ENCODE measurements around the gene DAAM2.
A peak's percentile ranks its signal among the peaks of the same experiment; 100 is the strongest.

DAAM2 gene

DNA sequence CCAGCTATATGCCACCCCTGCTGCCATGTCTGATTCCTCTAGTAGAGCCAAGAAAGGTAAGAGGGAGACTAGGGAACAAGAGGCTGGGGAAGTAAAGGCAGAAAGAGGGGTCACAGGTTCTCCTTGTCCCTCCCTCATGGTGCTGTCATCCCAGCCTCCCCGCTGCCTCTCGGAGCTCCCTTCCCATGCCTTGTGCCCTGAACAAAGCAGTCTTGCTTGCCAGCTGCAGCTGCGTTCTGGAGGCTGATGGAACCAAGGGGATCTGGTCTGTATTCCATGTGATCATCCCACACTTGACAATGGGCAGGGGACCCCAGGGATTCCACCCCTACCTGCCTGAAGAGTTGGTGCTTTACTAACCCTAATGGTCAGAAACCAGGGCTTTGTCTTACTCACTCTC lies 61.4 kb downstream of the DAAM2 start:
- no peak for DNase-seq (ENCODE audit: low spot score in 2 of 2)
- Mint-ChIP-seq H3K36me3 (no peaks in the 10 kb centered on the region), H3K9me3 (peaks cover 2% of the 10 kb centered on the region), H3K4me1 (no peaks in the 10 kb centered on the region), H3K27me3 (peaks cover 10% of the 10 kb centered on the region), H3K27ac (no peak overlapping the region), H3K4me3 (no peak overlapping the region)
- no peak for ATAC-seq (ENCODE audit: low read depth)

DNA sequence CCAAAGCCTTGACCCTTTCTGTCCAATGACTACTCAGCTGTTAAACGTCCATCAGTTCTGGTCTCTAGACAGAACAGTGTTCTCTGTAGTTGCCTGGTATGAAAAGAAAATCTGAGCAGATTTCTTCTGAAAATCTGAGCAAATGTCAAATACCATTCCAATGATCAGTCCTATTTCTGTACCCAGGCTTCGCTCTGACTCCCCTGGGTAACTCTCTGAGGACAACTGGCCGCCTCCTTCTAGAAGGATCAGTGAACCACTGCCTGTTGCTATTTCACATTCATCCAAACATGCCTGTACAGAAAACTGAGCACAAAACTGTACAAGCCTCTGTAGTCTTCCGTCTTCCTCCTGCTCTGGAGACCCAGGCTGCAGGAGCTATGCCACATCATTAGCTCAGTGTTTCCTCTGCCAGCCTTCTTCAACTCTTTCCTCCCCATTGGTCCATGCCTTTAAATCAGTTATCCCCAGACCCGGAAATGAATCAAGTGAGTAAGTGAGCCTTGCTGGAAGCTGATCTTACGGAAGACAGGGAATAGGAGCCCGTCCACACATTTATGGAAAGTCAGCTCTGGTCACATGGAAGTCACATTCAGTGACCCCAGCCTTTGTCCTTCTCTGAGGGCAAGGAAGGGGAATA lies 63.3 kb downstream of the DAAM2 start:
- DNase-seq (ENCODE audit: low spot score in 2 of 2) = no peak
- Mint-ChIP-seq H3K4me1 (no peaks in the 10 kb centered on the region), H3K36me3 (no peaks in the 10 kb centered on the region), H3K4me3 (no peak overlapping the region), H3K27me3 (peaks cover 8% of the 10 kb centered on the region), H3K9me3 (peaks cover 2% of the 10 kb centered on the region), H3K27ac (no peak overlapping the region)
- no peak for ATAC-seq (ENCODE audit: low read depth)

DNA sequence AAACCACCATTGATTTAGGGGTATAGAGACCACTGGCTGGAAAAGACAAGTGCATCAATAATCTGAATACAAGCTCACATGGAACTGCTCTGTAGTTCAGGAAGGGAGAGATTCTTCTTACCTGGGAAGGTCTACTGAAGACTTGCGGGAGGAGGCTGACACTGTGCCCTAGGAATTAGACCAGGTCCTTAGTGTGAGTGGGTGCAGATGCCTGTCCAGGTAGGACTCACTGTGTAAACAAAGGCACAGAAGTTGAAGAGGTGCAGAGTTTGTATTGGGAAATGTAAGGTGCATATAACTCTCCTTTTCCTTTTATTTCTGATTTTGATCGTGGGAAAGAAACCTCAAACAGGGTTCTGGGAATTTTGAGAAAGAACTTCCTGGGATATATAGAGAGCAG lies 66.8 kb downstream of the DAAM2 start:
- no peaks in the 10 kb centered on the region for H3K9me3 Mint-ChIP-seq
- no peak for ATAC-seq (ENCODE audit: low read depth)
- H3K27me3 Mint-ChIP-seq = peaks cover 11% of the 10 kb centered on the region
- no peak overlapping the region for H3K4me3 Mint-ChIP-seq
- no peak overlapping the region for H3K27ac Mint-ChIP-seq
- H3K4me1 Mint-ChIP-seq = no peaks in the 10 kb centered on the region
- no peak for DNase-seq (ENCODE audit: low spot score in 2 of 2)
- H3K36me3 Mint-ChIP-seq = no peaks in the 10 kb centered on the region

DNA sequence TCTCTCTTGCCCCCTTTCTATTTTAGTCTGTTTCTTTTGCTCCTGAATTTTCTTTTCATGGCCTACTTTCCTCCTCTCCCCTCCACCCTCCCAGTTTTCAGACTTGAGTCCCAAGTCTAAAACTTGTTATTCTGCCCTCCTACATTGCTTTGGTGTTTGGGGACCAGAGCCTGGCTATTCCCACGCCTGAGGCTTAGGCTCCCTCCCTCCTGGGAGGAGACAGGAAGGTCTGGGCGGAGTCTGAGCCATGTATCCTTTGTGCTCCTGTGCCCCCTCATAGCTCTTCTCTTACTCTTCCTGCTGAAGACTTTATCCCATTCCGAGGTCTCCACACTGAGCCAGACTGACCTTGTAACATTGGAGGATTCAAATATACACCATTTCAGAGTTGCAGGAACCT lies 69.5 kb downstream of the DAAM2 start:
- H3K4me1 Mint-ChIP-seq = no peaks in the 10 kb centered on the region
- ATAC-seq (ENCODE audit: low read depth) (no peak), DNase-seq (ENCODE audit: low spot score in 2 of 2) (no peak)
- no peaks in the 10 kb centered on the region for H3K36me3 Mint-ChIP-seq
- H3K27ac Mint-ChIP-seq = no peak overlapping the region
- no peaks in the 10 kb centered on the region for H3K9me3 Mint-ChIP-seq
- peaks cover 8% of the 10 kb centered on the region for H3K27me3 Mint-ChIP-seq
- H3K4me3 Mint-ChIP-seq = no peak overlapping the region

DNA sequence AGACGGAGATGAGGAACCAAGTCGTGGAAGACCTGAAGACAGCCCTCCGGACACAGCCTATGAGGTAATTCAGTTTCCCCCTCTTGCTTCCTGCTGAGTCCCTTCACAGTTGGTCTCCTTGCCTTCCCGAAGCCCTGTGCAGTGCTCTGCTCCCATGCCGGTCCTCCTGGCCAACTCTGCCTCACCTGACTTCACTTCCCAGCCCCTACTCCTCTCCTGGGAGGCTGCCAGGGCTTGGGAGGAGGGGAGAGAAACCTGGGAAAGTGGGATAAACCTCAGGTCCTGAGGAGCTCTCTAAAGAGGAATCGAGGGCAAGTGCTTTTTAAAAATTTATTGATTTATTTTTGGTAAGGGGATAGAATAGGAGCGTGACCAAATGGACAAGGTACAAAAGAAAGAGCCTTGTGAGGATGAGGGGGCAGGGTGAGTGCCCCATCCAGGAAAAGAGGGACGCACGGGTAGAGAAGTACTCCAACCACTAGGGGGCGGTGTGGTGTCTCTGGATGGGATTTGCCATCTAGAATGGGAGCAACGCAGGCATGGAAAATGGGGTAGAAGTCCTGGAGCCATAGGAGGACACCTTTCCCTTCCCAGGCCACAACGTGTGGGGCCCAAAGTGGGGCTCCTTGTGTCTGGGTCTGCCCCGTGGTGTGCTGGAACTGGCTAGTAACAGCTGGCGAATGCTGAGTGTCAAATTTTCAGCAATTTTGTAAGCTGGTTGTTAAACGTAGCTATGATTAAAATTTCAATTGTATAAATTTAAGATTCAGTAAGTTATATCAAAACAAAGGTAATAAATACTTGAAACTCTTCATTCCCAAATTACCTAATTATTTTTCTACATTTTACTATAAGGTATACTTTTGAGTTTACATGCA lies 73.1 kb downstream of the DAAM2 start:
- no peak overlapping the region for H3K4me3 Mint-ChIP-seq
- H3K9me3 Mint-ChIP-seq = no peaks in the 10 kb centered on the region
- H3K4me1 Mint-ChIP-seq = no peaks in the 10 kb centered on the region
- peaks cover 5% of the 10 kb centered on the region for H3K27me3 Mint-ChIP-seq
- H3K27ac Mint-ChIP-seq = no peak overlapping the region
- peak; percentile 18 to 34 for DNase-seq (ENCODE audit: low spot score in 2 of 2)
- no peak for ATAC-seq (ENCODE audit: low read depth)
- no peaks in the 10 kb centered on the region for H3K36me3 Mint-ChIP-seq

DNA sequence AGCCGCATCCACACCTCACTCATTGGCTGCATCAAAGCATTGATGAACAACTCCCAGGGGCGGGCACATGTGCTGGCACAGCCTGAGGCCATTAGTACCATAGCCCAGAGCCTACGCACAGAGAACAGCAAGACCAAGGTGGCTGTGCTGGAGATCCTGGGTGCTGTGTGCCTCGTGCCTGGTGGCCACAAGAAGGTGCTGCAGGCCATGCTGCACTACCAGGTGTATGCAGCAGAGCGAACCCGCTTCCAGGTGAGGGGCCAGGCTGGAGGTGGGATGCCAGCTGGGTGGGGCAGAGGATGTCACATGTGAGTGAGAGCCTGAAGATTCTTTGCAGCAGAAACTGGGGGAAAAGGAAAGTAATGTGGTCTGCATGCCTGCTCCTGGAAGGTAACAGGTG lies 75.4 kb downstream of the DAAM2 start:
- ATAC-seq (ENCODE audit: low read depth) (no peak), DNase-seq (ENCODE audit: low spot score in 2 of 2) (no peak)
- H3K9me3 Mint-ChIP-seq = peaks cover 1% of the 10 kb centered on the region
- H3K4me3 Mint-ChIP-seq = no peak overlapping the region
- H3K27ac Mint-ChIP-seq = no peak overlapping the region
- H3K4me1 Mint-ChIP-seq = no peaks in the 10 kb centered on the region
- peaks cover 5% of the 10 kb centered on the region for H3K27me3 Mint-ChIP-seq
- no peaks in the 10 kb centered on the region for H3K36me3 Mint-ChIP-seq

DNA sequence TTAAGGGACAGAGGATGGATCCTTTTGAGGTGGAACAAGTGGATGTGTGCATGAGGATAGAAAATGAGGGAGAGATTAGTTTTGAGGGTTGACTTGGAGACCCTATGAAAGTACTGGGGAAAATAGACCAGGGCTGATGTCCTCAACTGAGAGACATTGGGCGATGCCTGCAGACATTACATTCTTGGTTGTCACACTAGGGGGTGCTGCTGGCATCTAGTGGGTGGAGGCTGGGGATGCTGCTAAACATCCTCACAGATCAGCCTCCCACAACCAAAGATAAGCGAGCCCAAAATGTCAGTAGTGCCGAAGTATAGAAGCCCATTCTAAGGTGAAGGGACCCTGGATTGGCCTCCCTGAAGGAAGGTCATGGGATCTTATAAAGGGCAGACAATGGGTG lies 78.8 kb downstream of the DAAM2 start:
- DNase-seq (ENCODE audit: low spot score in 2 of 2) (no peak), ATAC-seq (ENCODE audit: low read depth) (no peak)
- H3K9me3 Mint-ChIP-seq = peaks cover 2% of the 10 kb centered on the region
- H3K4me1 Mint-ChIP-seq = no peaks in the 10 kb centered on the region
- no peak overlapping the region for H3K4me3 Mint-ChIP-seq
- H3K36me3 Mint-ChIP-seq = no peaks in the 10 kb centered on the region
- no peak overlapping the region for H3K27ac Mint-ChIP-seq
- peaks cover 1% of the 10 kb centered on the region for H3K27me3 Mint-ChIP-seq

DNA sequence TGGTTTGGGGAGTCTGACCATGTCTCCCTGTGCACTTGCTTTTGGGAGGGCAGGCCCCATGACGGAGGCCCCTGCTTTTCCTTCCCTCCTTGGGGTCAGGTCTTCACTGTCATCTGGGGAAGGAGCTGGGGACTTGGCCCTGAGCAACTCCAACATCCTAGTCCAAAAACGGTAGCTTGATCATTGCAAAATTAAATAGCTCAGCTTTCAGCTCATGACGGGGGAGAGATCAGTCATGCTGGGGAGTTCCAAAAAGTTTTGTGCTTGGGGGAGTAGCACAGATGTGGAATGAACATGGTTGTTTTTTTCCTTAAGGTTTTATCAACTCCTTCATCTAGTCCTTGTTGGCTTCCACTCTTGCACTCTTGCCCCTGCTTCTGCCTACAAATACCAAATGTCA lies 81.3 kb downstream of the DAAM2 start:
- Mint-ChIP-seq H3K27ac (no peak overlapping the region), H3K4me1 (no peaks in the 10 kb centered on the region), H3K9me3 (peaks cover 2% of the 10 kb centered on the region), H3K4me3 (no peak overlapping the region), H3K27me3 (peaks cover 6% of the 10 kb centered on the region), H3K36me3 (no peaks in the 10 kb centered on the region)
- no peak for DNase-seq (ENCODE audit: low spot score in 2 of 2)
- no peak for ATAC-seq (ENCODE audit: low read depth)

DNA sequence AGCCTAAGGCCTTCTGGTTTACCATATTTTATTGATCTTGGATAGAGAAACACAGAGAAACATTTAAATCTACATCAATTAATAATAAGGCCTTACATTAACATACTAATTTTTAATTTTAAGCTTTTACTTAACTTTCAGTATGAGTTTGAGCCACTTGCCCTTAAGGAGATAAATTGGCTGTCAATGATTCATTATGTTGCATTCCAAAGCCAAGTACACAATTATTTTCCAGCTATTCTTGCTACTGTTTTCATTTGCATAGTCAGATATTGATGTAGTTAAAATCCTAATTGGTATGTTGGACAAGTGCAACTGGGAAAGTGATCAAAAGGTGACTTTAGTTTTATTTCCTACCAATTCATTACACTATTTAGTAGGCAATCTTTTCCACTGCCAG lies 83.9 kb downstream of the DAAM2 start:
- H3K27ac Mint-ChIP-seq = no peak overlapping the region
- no peak for DNase-seq (ENCODE audit: low spot score in 2 of 2)

DNA sequence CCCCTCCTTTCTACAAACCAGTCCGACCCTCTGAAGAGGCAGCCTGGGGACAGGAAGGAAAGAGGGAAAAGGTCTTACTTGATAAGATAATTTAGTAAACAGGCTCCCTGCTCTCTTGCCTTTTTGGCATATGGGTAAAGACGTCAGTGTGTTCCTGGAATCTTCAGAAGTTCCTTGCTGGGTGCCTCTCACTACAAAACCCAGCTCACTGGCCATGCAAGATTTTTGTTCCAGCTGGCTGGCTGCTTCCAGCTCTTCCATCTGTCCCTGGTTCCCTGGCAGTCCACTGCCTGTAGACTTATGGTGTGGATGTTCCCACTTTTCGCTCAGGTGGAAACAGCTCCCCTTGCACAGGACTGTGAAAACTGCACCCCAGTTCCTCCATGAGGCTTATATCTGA lies 84.7 kb downstream of the DAAM2 start:
- Mint-ChIP-seq H3K27ac (no peak overlapping the region), H3K9me3 (peaks cover 1% of the 10 kb centered on the region), H3K27me3 (peaks cover 5% of the 10 kb centered on the region), H3K4me3 (no peak overlapping the region), H3K4me1 (no peaks in the 10 kb centered on the region), H3K36me3 (no peaks in the 10 kb centered on the region)
- DNase-seq (ENCODE audit: low spot score in 2 of 2) = no peak
- no peak for ATAC-seq (ENCODE audit: low read depth)

More for the DNA sequence above, 83.9 kb downstream of the DAAM2 start:
- H3K4me3 Mint-ChIP-seq = no peak overlapping the region
- ATAC-seq (ENCODE audit: low read depth) = no peak
- H3K4me1 Mint-ChIP-seq = no peaks in the 10 kb centered on the region
- no peaks in the 10 kb centered on the region for H3K36me3 Mint-ChIP-seq
- H3K27me3 Mint-ChIP-seq = peaks cover 5% of the 10 kb centered on the region
- H3K9me3 Mint-ChIP-seq = peaks cover 1% of the 10 kb centered on the region

DNA sequence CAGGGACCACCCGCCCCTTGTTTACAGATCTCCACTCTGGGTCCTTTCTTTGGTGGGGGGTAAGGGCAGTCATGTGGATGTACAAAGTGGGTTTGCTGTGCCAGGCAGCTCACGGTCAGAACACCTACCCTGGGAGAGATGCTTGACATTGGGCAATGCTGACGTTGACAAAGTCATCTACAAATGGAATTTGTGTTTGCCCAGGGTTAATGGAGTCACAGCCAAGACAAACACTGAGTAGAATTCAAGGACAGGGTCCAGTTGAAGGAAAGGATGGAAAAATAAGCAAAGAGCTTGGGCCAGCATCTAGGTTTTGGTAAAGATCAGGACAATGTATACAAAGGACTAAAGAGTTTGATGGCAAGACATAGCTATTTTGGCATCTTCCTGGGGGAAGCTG lies 87.4 kb downstream of the DAAM2 start:
- H3K27me3 Mint-ChIP-seq = peaks cover 9% of the 10 kb centered on the region
- H3K4me3 Mint-ChIP-seq = no peak overlapping the region
- peaks cover 1% of the 10 kb centered on the region for H3K9me3 Mint-ChIP-seq
- no peak overlapping the region for H3K27ac Mint-ChIP-seq
- no peaks in the 10 kb centered on the region for H3K4me1 Mint-ChIP-seq
- no peaks in the 10 kb centered on the region for H3K36me3 Mint-ChIP-seq
- DNase-seq (ENCODE audit: low spot score in 2 of 2) = no peak
- no peak for ATAC-seq (ENCODE audit: low read depth)

DNA sequence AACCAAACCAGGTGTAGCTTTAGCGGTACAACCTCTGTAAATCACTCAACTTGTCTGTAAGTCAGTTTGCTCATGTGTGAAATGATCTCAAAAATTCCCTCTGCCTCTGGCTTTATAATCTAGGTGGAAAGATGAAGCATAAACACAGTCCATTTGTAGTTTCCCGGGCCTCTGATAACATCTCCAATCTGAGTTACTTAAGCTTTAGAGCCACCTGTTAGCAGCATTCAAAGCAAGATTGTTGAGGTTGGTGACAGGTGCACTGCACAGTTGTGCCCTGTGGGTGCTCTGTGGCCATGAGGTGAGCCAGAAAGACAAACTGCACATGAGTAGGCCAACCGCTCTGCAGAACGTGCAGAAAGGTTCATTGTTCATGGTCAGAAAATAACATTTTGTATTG lies 88.4 kb downstream of the DAAM2 start:
- no peaks in the 10 kb centered on the region for H3K36me3 Mint-ChIP-seq
- H3K27me3 Mint-ChIP-seq = peaks cover 9% of the 10 kb centered on the region
- ATAC-seq (ENCODE audit: low read depth) (no peak), DNase-seq (ENCODE audit: low spot score in 2 of 2) (no peak)
- H3K9me3 Mint-ChIP-seq = no peaks in the 10 kb centered on the region
- no peak overlapping the region for H3K4me3 Mint-ChIP-seq
- H3K4me1 Mint-ChIP-seq = no peaks in the 10 kb centered on the region
- H3K27ac Mint-ChIP-seq = no peak overlapping the region

DNA sequence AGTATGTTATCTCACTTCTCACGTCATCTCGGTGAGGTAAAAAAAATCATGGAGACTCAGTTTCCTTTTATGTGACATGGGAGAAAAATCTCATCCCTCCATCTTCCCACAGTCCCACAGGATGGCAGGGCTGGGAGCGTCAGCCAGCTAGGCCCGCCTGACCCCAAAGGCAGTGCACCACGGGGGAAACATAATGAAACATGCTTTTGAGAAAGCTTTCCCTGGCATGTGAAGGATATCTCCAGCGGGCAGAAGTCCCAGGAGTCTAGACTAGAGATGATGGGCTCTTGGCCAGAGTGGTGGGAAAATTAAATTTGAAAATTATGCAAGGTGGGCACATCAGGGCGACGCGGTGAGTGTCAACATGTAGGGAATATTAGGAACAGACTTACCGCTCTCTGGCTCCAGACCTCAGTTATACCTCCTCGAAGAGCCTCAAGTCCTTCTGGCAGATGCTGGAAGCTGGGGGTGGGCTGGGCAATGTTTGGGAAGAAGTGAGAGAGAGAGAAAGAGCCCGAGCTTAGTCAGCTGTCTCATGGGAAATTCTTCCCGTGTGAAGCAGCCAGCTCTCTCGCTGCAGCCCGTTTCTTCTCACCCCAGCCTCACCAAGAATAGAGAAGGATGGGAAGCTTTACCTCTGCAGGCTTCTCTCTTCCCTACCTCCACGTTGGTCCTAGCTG lies 89.8 kb downstream of the DAAM2 start:
- ATAC-seq (ENCODE audit: low read depth) (no peak), DNase-seq (ENCODE audit: low spot score in 2 of 2) (no peak)
- H3K27me3 Mint-ChIP-seq = peaks cover 6% of the 10 kb centered on the region
- no peaks in the 10 kb centered on the region for H3K4me1 Mint-ChIP-seq
- H3K36me3 Mint-ChIP-seq = no peaks in the 10 kb centered on the region
- H3K27ac Mint-ChIP-seq = no peak overlapping the region
- no peak overlapping the region for H3K4me3 Mint-ChIP-seq
- H3K9me3 Mint-ChIP-seq = no peaks in the 10 kb centered on the region

DNA sequence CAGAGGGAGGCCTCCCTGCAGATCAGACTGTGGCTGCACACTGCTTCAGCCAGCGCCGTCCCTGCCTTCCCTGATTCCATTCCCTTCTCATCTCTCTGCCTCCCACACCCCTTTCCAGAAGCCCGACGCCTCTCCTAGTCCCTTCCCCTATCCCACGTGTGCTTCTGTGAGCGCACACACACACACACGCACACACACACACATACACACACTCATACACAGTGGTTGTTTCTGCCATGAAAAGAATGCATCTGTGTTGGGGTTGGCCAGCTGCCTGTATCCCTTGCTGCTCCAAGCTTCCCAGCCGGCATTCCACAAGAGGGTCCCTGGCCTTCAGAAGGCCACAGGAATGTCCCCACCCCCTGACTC lies 90.3 kb downstream of the DAAM2 start:
- Mint-ChIP-seq H3K4me1 (no peaks in the 10 kb centered on the region), H3K9me3 (no peaks in the 10 kb centered on the region), H3K4me3 (no peak overlapping the region), H3K36me3 (no peaks in the 10 kb centered on the region), H3K27ac (no peak overlapping the region), H3K27me3 (peaks cover 7% of the 10 kb centered on the region)
- ATAC-seq (ENCODE audit: low read depth) (no peak), DNase-seq (ENCODE audit: low spot score in 2 of 2) (no peak)

Measured in memory B cell (primary cell).